Naive thymus-derived CD8-positive, alpha-beta T cell (primary cell): ENCODE results near the gene APOL2. TPM values are rescaled to one million over a fixed set of nuclear protein-coding genes. Genes with fewer than 3 reads are reported as not detected.
"Not testable (repeated sequence)": the region's sequence is repeated elsewhere in the genome, so short reads cannot be mapped to it uniquely, and the experiment has no call there.

Source experiments
- ATAC-seq, 2 donors: fragments of 150-1000 bp; cut with Tn5 transposase in 1 of 2; sonication (Bioruptor Pico), chemical (Tn5 transposase) in 1 of 2; 1 replicate in 1 of 2; 2 replicates in 1 of 2; pipeline ENCODE4 v1.10.0; 2021; ENCODE audit warnings: mild to moderate bottlenecking in 2 of 2, moderate library complexity in 2 of 2
- POLR2A ChIA-PET: fragments of 350-600 bp; sonication (Branson Sonifier 250); formaldehyde crosslinking; loops from one replicate; lab custom pipeline; 2021; ENCODE audit warnings: antibody characterized with exemption; lab: Charles Lee
- DNase-seq, 10 donors: peaks; one replicate each; pipeline versions ENCODE4 v3.0.0 to v3.0.0-alpha.2; 2020 to 2022
- H3K27ac Mint-ChIP-seq, 10 donors: one replicate each; pipeline ENCODE4 v1.8.0; 2020 to 2022; ENCODE audit warnings: mild to moderate bottlenecking in 10 of 10, mixed read lengths in 10 of 10, moderate library complexity in 4 of 10, inconsistent platforms in 1 of 10
- H3K27me3 Mint-ChIP-seq, 5 donors: one replicate each; pipeline ENCODE4 v1.8.0; 2021 to 2022; ENCODE audit warnings: mixed read lengths in 5 of 5
- H3K36me3 Mint-ChIP-seq, 3 donors: one replicate each; pipeline ENCODE4 v1.8.0; 2020 to 2022; ENCODE audit warnings: mixed read lengths in 3 of 3, mild to moderate bottlenecking in 2 of 3, inconsistent platforms in 1 of 3
- H3K4me1 Mint-ChIP-seq, 4 donors: one replicate each; pipeline ENCODE4 v1.8.0; 2021 to 2022; ENCODE audit warnings: mixed read lengths in 4 of 4
- H3K4me3 Mint-ChIP-seq, 10 donors: one replicate each; pipeline ENCODE4 v1.8.0; 2020 to 2022; ENCODE audit warnings: mild to moderate bottlenecking in 10 of 10, mixed read lengths in 10 of 10, moderate library complexity in 6 of 10, inconsistent platforms in 1 of 10
- H3K9me3 Mint-ChIP-seq, 9 donors: one replicate each; pipeline ENCODE4 v1.8.0; 2020 to 2022; ENCODE audit warnings: mixed read lengths in 9 of 9, mild to moderate bottlenecking in 3 of 9, inconsistent platforms in 1 of 9, moderate library complexity in 1 of 9
- polyA plus RNA-seq, 3 donors: library from polyadenylated mRNA; unstranded; fragments of 300-500 nt; fragmentation: Illumina TruSeq; gene quantifications; one replicate each; pipeline ENCODE4 v1.2.3, GENCODE V29; 2021
- total RNA-seq, 8 experiments: library from RNA in 2 of 8; stranded (reverse) in 2 of 8; gene quantifications; one replicate each; pipeline ENCODE4 v1.2.3 and lab custom pipeline; 2021 to 2026

APOL2 gene
- total and polyA plus RNA-seq, 5 experiments from 2014 or later, result 11.7 to 64.1 (median 16.4) TPM

DNA sequence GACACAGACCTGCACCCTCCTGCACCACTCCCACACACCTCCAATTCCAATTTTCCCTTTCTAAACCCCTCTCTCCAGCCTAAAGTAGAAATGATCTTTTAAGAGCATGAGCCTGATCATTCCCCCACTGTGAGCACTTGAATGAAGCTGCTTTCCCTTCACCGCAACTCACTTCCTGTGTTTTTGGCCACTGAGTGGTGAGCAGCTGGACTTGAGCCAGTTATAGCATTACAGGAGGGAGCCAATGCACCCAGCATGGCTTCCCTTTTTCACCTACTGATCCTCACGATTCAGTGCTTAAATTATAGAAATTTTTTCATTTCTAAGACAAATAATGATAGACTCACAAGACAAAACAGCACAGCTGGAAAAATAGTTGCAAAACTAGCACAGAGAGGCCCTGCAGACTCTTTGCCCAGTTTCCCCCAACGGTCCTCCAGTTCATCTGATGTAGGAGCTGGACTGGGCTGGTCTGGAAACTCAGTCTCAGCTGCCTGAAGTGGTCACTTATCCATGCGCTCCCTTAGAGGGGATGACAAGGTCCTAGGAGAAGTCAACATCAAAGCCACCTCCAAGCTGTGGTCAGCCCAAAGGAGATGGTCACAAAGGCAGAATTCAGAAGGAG, 28.0 kb downstream of the APOL2 start:
- Mint-ChIP-seq H3K27ac (peak overlapping the region in 1 of 10 donors; percentile 43), H3K27me3 (peaks cover 2 to 18% (median 8%) of the 10 kb centered on the region in 5 donors), H3K4me1 (peaks cover 8 to 35% (median 15%) of the 10 kb centered on the region in 4 donors), H3K9me3 (peaks cover 0 to 13% (median 0%) of the 10 kb centered on the region in 9 donors), H3K4me3 (peak overlapping the region in 6 of 10 donors; percentile 28 to 64 (median 46)), H3K36me3 (peaks cover 0 to 4% (median 3%) of the 10 kb centered on the region in 3 donors)
- ATAC-seq (peak; percentile 43 to 47), DNase-seq (no peak)
- POLR2A ChIA-PET, result interaction anchor here (0.6 to 1.0 kb wide), 2 partner anchors 16 to 318 kb away, joined by 3 to 6 read pairs; partner anchors contain the start of gene EIF3D

DNA sequence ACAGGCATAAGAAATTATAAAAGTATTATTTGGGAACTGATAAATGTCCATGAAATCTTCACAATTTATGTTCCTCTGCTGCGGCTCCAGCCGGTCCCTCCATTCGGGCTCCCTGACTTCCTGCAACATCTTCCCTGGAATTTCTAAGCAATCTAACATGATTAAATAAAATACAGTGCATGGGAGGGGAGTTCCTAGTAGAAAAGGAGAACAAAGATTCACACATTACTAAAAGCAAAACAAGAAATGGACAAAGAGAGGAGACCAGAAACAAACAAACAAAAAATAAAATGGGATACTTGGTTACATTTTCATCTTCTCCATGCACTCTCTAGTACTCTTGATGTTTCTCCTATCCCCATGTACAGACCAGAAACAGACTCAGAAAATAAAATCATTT, 29.1 kb downstream of the APOL2 start:
- no peak overlapping the region for H3K4me3 Mint-ChIP-seq
- H3K9me3 Mint-ChIP-seq, result peaks cover 0 to 13% (median 0%) of the 10 kb centered on the region in 9 donors
- H3K27me3 Mint-ChIP-seq, result peaks cover 0 to 15% (median 5%) of the 10 kb centered on the region in 5 donors
- no peak for DNase-seq
- ATAC-seq, result no peak
- peak overlapping the region in 2 of 10 donors; percentile 28 to 29 for H3K27ac Mint-ChIP-seq
- H3K36me3 Mint-ChIP-seq, result peaks cover 0 to 4% (median 3%) of the 10 kb centered on the region in 3 donors
- peaks cover 8 to 42% (median 15%) of the 10 kb centered on the region in 4 donors for H3K4me1 Mint-ChIP-seq
- POLR2A ChIA-PET, result no interaction called here

DNA sequence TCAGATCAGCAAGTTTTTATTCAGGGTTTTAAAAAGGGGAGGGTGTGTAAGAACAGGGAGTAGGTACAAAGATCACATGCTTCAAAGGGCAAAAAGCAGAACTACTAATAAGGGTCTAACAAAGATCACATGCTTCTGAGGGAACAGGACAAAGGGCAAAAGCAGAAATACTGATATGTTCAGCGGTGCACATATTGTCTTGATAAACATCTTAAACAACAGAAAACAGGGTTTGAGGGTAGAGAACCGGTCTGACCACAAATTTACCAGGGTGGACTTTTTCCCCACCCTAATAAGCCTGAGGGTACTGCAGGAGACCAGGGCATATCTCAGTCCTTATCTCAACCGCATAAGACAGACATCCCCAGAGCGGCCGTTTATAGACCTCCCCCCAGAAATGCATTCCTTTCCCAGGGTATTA, 29.8 kb downstream of the APOL2 start:
- H3K27ac Mint-ChIP-seq, ATAC-seq, H3K36me3 Mint-ChIP-seq, H3K4me3 Mint-ChIP-seq, POLR2A ChIA-PET, DNase-seq: not testable (repeated sequence)
- H3K4me1 Mint-ChIP-seq, result peaks cover 9 to 47% (median 15%) of the 10 kb centered on the region in 4 donors
- peaks cover 0 to 17% (median 9%) of the 10 kb centered on the region in 5 donors for H3K27me3 Mint-ChIP-seq
- peaks cover 0 to 13% (median 0%) of the 10 kb centered on the region in 9 donors for H3K9me3 Mint-ChIP-seq

DNA sequence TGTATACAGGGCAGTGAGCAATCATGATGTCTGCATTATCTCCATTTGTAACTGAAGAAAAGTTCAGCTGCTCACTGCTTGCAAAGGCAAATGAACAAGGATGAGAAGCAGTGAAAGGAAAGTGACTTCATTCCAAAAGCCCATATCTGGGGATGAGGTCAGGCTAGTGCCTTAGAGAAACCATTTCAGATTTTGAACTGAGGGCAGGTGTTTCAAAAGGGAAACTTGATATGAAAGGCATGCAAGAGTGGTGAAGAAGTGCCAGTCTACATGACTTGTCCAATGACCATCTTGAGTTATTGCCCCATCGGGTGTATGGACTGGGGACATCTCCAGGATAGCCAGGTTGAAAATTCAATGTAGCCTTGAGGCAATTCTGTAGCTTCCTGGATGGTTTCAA, 30.4 kb downstream of the APOL2 start:
- H3K4me3 Mint-ChIP-seq, result no peak overlapping the region
- peaks cover 0 to 4% (median 3%) of the 10 kb centered on the region in 3 donors for H3K36me3 Mint-ChIP-seq
- POLR2A ChIA-PET, result no interaction called here
- peaks cover 0 to 22% (median 7%) of the 10 kb centered on the region in 5 donors for H3K27me3 Mint-ChIP-seq
- H3K4me1 Mint-ChIP-seq, result peaks cover 10 to 52% (median 15%) of the 10 kb centered on the region in 4 donors
- H3K9me3 Mint-ChIP-seq, result peaks cover 0 to 13% (median 0%) of the 10 kb centered on the region in 9 donors
- DNase-seq, result no peak
- H3K27ac Mint-ChIP-seq, result peak overlapping the region in 1 of 10 donors; percentile 16
- no peak for ATAC-seq

DNA sequence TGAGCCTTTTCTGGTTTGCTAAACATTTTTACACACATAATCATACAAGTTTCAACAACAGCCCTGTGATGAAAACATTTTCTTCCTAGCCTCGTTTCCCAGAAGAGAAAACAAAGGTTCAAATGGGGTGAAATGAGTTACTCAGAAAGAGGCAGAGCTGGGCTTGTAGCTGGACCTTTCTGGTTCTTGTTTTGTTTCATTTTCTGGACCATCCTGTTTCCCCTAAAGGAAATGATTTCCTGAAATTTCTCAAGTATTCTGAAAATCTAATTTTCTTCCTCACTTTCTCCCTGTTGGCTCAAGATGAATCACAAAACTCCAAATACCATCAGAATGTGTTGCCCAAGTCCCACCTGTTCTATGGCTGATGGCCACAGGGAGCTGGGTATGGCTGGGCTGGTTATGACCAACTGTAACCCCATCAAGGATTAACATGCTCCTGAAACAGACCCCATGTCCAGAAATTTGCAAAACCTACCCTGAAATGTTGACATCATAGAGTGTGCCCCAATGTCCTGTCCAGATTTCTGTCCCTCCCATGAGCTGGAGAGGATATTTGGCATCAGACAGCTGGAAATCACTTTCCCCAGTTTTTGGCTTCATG, 31.1 kb downstream of the APOL2 start:
- Mint-ChIP-seq H3K4me1 (peaks cover 10 to 50% (median 15%) of the 10 kb centered on the region in 4 donors), H3K4me3 (no peak overlapping the region), H3K27ac (peak overlapping the region in 1 of 10 donors; percentile 16), H3K27me3 (peaks cover 0 to 22% (median 5%) of the 10 kb centered on the region in 5 donors), H3K9me3 (peaks cover 0 to 13% (median 0%) of the 10 kb centered on the region in 9 donors), H3K36me3 (peaks cover 0 to 4% (median 3%) of the 10 kb centered on the region in 3 donors)
- ATAC-seq (no peak), DNase-seq (no peak)
- POLR2A ChIA-PET, result no interaction called here

DNA sequence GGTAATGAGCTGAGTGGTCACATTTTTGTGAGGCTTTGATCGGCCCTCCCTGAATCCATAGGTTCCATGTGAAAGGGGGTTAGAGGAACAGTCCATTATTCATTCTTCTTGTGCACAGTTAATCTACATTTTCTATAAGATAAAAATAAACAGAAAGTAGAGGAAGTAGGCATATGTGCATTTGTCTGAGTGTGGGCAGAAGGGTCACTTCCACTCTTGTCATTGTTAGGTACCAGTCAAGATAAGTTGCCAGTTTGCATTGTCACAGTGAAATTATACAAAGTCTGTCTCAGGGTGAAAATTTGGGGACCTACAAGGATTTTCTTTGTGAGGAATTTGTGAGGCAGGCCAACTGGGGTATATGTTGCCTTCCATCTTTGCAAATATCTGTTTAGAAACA, 33.1 kb downstream of the APOL2 start:
- H3K27me3 Mint-ChIP-seq, result peaks cover 5 to 22% (median 12%) of the 10 kb centered on the region in 5 donors
- H3K9me3 Mint-ChIP-seq, result peaks cover 0 to 13% (median 0%) of the 10 kb centered on the region in 9 donors
- no peak overlapping the region for H3K27ac Mint-ChIP-seq
- H3K36me3 Mint-ChIP-seq, result peaks cover 0 to 4% (median 3%) of the 10 kb centered on the region in 3 donors
- POLR2A ChIA-PET, result no interaction called here
- H3K4me1 Mint-ChIP-seq, result peaks cover 7 to 39% (median 10%) of the 10 kb centered on the region in 4 donors
- ATAC-seq (no peak), DNase-seq (no peak)
- no peak overlapping the region for H3K4me3 Mint-ChIP-seq

DNA sequence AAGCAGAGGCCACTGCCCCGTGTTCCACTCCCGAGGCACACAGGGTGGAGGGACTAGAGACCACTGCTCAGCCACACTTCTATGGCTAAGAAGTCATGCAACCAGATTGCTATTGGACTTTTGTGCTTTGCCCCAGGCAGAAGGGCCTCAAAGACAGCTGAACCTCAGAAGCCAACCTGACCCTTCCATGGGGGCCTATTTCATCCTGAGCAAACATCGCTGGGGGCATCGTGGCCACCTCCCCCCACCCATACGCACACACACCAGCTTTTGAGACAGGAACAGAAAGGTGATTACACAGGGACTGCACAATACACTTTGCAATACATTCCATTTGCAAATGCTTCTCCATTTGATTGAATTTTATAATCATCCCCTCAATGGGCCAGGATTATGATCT, 33.8 kb downstream of the APOL2 start:
- H3K27ac Mint-ChIP-seq, H3K36me3 Mint-ChIP-seq, POLR2A ChIA-PET, H3K4me3 Mint-ChIP-seq, ATAC-seq, DNase-seq: not testable (repeated sequence)
- Mint-ChIP-seq H3K4me1 (peaks cover 2 to 32% (median 5%) of the 10 kb centered on the region in 4 donors), H3K9me3 (peaks cover 0 to 13% (median 0%) of the 10 kb centered on the region in 9 donors), H3K27me3 (peaks cover 5 to 22% (median 12%) of the 10 kb centered on the region in 5 donors)

DNA sequence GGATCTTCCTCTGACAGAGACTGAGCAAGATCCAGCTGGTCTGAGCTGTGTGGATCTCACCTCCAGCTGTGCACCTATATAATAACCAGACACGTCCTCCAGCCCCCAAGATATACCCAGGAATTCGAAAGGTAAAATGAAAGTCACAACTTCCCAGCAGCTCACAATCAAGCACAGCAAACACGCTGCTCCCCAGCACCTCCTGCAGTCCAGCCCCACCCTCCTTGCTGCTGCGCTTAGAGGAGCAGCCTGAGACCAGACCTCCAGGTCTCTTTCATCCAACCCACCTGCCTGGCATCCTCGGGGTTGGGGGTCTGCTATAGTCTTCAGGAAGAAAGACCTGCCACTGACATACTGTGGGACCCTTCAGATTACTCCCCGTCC, 34.7 kb downstream of the APOL2 start:
- Mint-ChIP-seq H3K9me3 (peaks cover 0 to 8% (median 0%) of the 10 kb centered on the region in 9 donors), H3K4me3 (peak overlapping the region in 2 of 10 donors; percentile 56 to 57), H3K4me1 (peaks cover 0 to 27% (median under 1%) of the 10 kb centered on the region in 4 donors), H3K27me3 (peaks cover 5 to 22% (median 12%) of the 10 kb centered on the region in 5 donors), H3K36me3 (peaks cover 0 to 4% (median 3%) of the 10 kb centered on the region in 3 donors), H3K27ac (peak overlapping the region in 5 of 10 donors; percentile 0 to 81 (median 16))
- DNase-seq (no peak), ATAC-seq (no peak)
- POLR2A ChIA-PET, result no interaction called here

DNA sequence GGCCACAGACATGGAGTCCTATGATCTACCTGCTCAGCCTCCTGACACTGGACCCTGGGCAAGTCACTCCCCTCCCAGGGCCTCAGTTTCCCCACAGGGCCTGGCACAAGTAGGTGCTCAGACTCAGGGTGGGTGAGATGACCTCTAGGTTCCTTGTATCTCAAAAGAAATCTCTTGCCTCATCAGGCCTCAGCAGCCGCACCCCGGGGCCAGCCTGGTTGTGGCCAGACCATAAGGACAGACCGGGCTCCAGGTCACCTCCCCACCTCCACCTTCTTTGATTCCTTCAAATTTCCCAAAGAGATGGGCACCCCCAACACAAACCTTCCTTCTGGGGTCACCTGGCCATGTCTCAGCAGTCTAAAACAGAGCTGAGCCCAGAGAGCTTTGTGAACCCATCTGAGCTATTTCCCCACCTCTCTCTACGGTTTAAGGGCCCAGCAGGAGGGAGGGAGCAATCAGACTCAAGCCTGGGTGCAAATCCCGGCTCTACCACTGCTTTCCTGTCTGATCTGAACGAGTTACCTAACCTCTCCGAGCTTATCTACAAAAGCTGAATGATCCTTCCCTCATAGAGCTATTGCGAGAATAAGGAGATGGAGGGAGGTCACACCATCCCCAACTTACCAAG, 35.2 kb downstream of the APOL2 start:
- H3K27ac Mint-ChIP-seq, result peak overlapping the region in 3 of 10 donors; percentile 16 to 81 (median 31)
- peaks cover 0 to 22% (median 2%) of the 10 kb centered on the region in 4 donors for H3K4me1 Mint-ChIP-seq
- ATAC-seq, result no peak
- peak overlapping the region in 2 of 10 donors; percentile 56 to 57 for H3K4me3 Mint-ChIP-seq
- no peak for DNase-seq
- POLR2A ChIA-PET, result no interaction called here
- peaks cover 5 to 17% (median 12%) of the 10 kb centered on the region in 5 donors for H3K27me3 Mint-ChIP-seq
- peaks cover 0 to 5% (median 0%) of the 10 kb centered on the region in 9 donors for H3K9me3 Mint-ChIP-seq
- peaks cover 0 to 2% (median 1%) of the 10 kb centered on the region in 3 donors for H3K36me3 Mint-ChIP-seq

DNA sequence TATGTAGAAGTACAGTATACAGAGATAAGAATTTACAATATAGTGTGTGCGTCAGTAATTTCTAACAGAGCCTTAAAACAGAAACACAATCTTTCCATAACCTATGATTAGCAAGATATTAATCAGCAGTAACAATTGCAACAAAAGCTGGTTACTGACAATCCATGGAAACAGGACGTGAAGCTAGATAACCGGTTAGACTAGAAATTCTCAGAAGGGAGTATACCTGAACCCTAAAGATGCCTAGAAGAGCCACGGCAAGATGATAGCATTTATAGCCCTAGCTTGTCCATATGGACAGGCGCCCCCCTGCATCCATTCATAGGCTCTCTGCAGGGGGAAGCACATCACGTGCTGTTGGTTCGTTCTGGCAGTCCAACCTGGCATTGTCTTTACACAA, 35.9 kb downstream of the APOL2 start:
- ATAC-seq, POLR2A ChIA-PET, H3K27ac Mint-ChIP-seq, H3K9me3 Mint-ChIP-seq, H3K36me3 Mint-ChIP-seq, DNase-seq, H3K4me3 Mint-ChIP-seq: not testable (repeated sequence)
- Mint-ChIP-seq H3K4me1 (peaks cover under 1 to 21% (median 3%) of the 10 kb centered on the region in 4 donors), H3K27me3 (peaks cover 5 to 15% (median 10%) of the 10 kb centered on the region in 5 donors)

DNA sequence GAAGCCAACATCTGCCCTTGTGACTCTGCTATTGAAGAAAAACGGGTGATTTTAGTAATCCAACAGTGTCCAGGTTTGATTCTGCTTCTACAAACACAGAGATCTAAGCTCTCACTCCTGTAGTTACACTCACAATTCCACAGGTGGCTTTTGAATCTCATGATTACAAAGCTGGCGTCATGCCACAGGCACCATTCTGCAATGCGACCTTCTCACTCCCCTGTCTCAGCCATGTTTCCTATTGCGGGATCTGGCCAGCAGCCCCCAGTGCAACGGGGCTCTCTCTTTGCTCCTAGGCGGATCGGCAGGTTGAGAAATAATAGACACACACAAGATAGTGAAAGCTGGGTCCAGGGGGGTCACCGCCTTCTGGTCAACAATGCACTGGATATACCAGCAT, 36.4 kb downstream of the APOL2 start:
- H3K27ac Mint-ChIP-seq, result peak overlapping the region in 1 of 10 donors; percentile 67
- POLR2A ChIA-PET, H3K4me3 Mint-ChIP-seq, H3K9me3 Mint-ChIP-seq, DNase-seq, H3K36me3 Mint-ChIP-seq, ATAC-seq: not testable (repeated sequence)
- H3K27me3 Mint-ChIP-seq, result peaks cover 5 to 15% (median 9%) of the 10 kb centered on the region in 5 donors
- H3K4me1 Mint-ChIP-seq, result peaks cover 4 to 26% (median 8%) of the 10 kb centered on the region in 4 donors

DNA sequence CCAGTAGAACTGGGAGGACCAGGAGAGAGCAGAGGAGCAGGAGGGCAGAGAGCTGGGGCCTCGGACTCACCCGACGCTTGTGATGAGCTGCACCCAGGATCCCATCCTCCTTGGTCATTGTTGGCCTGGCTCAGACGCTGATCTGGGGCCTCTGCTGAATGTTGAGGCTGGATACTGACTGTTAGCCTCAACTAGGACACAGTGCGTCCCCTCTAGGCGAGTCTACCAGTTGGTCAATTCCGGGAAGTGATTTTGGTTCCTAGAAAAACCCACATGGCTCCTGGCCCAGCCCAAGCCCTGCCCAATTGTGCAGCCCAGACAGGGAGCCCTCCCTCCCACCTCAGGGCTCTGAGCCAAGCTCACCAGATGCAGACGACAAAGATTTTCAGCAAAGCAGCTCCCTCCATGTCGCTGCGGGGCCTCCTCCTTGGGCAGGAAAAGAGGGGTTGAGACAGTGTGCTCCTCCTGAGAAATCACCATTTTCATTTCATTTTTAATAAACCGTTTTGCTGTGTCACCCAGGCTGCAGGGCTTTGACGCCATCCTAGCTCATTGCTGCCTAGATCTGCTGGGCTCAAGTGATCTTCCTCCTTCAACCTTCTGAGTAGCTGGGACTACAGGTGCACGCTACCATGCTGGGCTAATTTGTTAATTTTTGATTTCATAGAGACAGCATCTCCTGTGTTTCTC, 37.6 kb downstream of the APOL2 start, which contains the start of gene APOL4:
Gene APOL4, minus strand, starts transcription at position 180 of the 690 bp plus-strand sequence. Its CDS starts 75 bp downstream, at position 105.
- Mint-ChIP-seq H3K9me3 (no peaks in the 10 kb centered on the region), H3K4me3 (no peak within 1 kb of the TSS), H3K27ac (peak within 1 kb of the TSS in 2 of 10 donors; percentile 19 to 28), H3K36me3 (no peaks in the 10 kb centered on the region), H3K4me1 (peaks cover 11 to 37% (median 17%) of the 10 kb centered on the region in 4 donors), H3K27me3 (peaks cover 5 to 15% (median 9%) of the 10 kb centered on the region in 5 donors)
- POLR2A ChIA-PET, result interaction anchor here (0.6 kb wide), 1 partner anchor 112 kb away, joined by 6 read pairs; no protein-coding TSS in a partner anchor
- DNase-seq (no peak), ATAC-seq (no peak)
